ENCODE measurements around the gene GRAMD1B. TPM values are rescaled to one million over a fixed set of nuclear protein-coding genes. Genes with fewer than 3 reads are reported as not detected.

The GRAMD1B gene
- total RNA-seq, 4 donors from 2014 or later = 2.1 to 8.5 (median 7.0) TPM

GRCh38 chr11:123434911-123435310 is 4.8 kb downstream of the GRAMD1B start:
- DNase-seq (ENCODE audit: low spot score) = no peak

GRCh38 chr11:123437236-123437979 is 7.3 kb downstream of the GRAMD1B start:
- no peak for TF ChIP-seq CTCF (IDR thresholded peaks at IDR 0.05)
- DNase-seq (ENCODE audit: low spot score) (no peak), ATAC-seq (ENCODE audit: low FRiP score) (no peak)

More at GRCh38 chr11:123434911-123435310, 4.8 kb downstream of the GRAMD1B start:
- no peak for TF ChIP-seq CTCF (IDR thresholded peaks at IDR 0.05)
- no peak for ATAC-seq (ENCODE audit: low FRiP score)

- TF ChIP-seq CTCF (IDR thresholded peaks at IDR 0.05) = no peak
- no peak for DNase-seq (ENCODE audit: low spot score)
- ATAC-seq (ENCODE audit: low FRiP score) = no peak
These were observed 8.1 kb downstream of the GRAMD1B start for GRCh38 chr11:123438131-123438627.

- ATAC-seq (ENCODE audit: low FRiP score) (no peak), DNase-seq (ENCODE audit: low spot score) (no peak)
- TF ChIP-seq CTCF (IDR thresholded peaks at IDR 0.05) = no peak
These were observed 9.5 kb downstream of the GRAMD1B start for GRCh38 chr11:123439616-123440015.

GRCh38 chr11:123441161-123441560 is 11.1 kb downstream of the GRAMD1B start:
- DNase-seq (ENCODE audit: low spot score) = no peak
- no peak for TF ChIP-seq CTCF (IDR thresholded peaks at IDR 0.05)
- ATAC-seq (ENCODE audit: low FRiP score) = no peak

GRCh38 chr11:123443851-123444623 is 14.0 kb downstream of the GRAMD1B start:
- no peak for ATAC-seq (ENCODE audit: low FRiP score)
- DNase-seq (ENCODE audit: low spot score) = no peak
- TF ChIP-seq CTCF (IDR thresholded peaks at IDR 0.05) = no peak
